T-helper 9 cell (primary cell): Measurements from ENCODE around the gene RELT.

Experiments
- DNase-seq: peaks from one replicate; pipeline ENCODE4 v3.0.0-alpha.2; 2020

RELT gene

DNA sequence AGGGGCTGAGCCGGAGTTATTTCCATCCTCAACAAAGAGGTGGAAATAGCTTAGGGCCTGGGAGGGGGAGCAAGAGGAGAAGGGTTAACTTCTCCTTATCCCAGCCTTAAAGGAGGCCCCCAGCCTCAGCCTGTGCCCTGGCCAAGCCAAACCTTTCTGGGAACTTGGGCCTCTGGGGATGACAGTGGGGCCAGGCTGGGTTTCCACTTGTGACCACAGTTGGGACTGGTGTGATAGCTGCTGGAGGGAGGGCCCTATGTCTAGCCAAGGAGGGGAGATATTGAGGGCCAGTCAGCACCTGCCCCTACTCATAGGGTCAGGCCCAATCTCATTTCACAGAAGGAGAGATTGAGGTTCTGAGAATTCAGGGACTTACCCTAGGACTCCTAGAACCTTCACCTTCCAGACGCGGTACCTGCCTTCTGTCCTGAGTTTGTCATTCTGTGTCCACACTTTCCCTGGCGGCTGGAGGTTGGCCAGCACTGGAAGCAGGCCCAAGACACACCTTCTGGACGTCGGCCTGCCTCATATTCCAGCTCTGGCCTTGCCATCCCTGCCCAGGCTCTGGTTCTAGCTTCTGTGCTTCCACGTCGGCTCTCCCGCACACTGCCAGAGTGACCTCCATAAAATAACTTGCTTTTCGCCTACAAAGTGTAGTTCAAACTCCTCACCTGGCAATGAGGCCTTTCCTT, 3.1 kb downstream of the RELT start:
- no peak for DNase-seq

DNA sequence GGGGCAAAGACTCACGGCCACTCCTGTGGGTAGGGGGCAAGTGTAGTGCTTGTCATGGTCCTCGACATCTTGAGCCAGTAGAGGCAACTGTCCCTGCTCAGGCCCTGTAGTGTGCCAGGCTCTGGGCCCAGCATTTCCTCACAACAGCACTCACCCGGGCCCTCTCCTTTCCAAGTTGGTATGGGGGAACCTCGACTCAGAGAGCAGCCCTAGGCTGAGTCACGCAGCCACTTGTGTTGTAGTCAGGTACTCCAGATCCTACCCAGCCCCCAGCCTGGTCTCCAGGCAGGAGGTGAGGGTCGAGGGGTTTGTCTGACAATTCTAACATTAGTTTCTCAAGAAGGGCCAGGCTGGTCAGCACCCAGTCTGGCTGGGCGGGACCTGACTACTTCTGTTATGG, 4.1 kb downstream of the RELT start:
- no peak for DNase-seq

DNA sequence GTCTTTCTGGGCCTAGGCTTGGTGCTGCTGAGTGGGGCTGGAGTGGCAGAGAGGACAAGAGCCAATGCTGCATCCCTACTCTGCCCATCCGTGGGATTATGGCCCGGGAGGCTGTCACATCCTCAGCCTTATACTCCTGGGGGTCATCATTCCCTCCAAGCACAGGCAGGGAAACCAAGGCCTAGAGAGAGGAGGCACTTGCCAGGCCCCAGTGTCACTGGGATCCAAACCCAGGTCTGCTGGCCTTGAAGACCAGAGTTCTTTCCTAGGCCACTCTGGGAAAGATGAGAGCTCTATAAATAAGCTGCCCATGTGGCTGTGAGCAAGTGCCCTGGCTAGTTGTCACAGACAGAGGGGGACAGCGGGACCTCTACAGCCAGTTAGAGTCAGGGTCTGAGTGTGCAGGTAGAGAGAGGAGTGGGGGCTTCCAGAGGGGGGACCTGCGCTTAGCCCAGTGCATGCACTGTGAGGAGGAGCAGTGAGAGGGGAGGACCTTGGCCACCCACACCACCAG, 4.8 kb downstream of the RELT start:
- no peak for DNase-seq

DNA sequence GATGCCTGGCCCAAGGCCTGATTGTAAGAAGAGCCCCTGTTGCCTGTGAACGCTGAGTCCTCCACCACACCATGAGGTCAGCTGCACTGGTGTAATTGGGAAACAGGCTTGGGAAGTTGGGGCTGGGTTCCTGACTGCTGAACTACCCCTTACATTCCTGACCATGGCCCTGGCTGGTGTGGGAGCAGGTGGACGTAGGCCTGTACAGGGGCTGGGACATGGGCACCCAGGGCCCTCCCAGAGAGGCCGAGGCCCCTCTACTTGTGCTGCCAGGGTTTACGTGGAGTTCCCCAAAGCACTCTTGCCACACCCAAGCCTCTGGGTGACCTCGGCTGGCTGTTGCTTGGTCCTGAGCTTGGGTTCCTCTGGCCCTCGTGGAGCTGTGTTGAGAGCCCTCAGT, 5.4 kb downstream of the RELT start:
- no peak for DNase-seq

DNA sequence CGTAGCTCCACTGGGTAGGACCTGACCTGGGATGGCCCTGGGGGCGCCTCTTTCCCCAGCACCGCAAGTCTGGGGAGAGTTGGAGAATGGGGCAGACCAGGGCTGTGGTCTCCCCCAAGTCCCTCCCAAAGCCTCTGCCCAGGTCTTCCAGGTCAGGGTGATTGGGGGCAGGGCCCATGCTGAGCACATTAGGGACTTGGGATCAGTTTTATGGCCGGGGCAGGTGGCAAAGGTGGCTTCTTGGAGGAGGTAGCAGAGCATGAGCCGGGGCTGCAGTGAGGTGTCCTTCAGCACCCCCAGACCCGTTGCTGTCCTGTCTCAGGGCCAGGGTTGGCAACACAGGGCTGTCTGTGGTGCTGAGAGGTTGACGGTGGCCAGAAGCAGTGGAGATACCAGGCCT, 6.0 kb downstream of the RELT start:
- no peak for DNase-seq

DNA sequence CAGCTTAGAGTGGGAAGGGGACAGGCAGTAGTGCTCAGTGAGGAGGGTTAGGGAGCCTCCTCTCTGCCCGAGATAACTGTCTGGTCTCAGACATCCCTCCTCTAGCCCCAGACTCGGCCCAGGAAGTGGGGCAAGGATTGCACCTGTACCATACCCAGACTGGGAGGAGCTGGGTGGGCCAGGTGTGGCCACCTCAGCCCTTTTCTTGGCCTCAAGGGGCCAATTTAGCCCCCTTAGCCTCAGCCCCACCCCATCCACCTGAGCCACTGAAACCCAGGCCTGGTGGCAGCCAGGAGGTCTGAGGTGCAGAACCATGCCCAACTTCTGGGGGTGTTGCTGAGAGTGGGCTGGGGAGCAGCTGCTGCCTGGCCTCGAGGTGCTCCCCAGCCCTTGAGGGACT, 6.5 kb downstream of the RELT start:
- no peak for DNase-seq

DNA sequence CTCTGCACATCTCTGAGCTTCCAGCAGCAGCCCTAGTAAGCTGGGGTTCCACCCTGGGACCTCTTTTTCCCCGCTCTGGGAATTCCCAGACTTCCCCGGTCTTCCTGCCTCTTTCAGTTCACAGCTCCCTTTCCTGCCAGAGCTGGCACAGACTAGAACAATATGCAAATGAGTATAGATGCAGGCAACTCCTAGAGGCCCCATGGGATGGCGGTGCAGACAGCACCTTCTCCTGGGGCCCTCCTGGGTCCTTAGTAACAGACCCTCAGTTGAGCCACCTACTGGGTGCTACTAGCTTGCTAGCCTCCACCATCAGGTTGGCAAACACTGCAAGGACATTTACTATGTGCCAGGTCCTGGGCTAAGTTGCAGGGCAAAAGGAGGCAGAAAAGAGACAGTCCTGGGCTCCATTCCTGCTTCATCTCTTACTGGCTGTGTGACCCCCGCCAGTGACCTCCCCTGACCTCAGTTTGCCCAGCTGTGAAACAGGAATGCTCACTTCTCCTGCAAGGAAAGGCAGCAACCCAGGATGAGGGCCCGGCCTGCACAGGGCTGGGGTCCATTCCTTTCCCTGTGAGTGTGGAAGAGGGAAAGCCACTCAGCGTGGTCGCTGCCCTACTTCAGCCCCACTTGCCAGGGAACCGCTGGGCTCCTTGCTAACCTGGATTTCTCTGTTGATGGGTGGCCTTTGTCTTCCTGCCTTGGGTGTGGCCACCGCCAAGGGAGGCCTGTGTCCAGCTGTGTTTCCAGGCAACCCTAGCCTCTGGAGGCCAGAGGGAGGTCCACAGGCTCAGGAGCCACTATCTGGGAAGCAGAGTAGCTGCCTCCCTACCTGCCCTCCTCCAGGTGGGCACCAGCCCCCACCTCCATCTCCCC, 7.3 kb downstream of the RELT start:
- no peak for DNase-seq

DNA sequence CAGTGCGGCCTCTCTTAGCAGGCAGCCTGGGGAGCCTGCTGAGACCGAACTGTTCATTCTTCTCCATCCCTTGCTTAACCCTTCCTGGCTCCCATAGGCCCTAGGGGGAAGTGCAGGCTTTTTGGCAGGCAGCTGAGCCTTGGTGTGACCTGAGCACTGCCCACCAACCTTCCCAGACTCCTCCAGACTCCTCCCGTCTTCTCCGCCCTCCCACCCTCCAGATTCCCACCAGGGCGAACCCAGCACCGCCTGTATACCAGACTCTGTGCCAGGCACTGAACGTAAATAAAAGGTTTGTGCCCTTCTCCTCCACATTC, 7.9 kb downstream of the RELT start:
- no peak for DNase-seq

DNA sequence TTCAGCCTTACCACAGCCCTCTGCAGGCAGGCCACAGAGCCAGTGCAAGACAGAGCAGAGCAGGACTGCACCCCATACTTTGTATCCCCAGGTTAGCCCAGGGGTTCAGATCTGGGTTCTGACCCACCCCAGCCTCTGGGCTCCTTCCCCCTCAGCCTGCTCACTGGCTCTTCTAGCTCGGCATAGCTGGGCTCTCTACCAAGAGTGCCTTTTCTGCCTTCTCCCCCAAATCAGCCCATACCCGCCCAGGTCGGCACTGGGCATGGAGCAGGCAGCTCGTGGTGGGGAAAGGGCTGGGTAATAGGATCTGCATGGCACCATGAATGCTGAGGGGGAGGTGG, 8.3 kb downstream of the RELT start:
- DNase-seq: no peak

DNA sequence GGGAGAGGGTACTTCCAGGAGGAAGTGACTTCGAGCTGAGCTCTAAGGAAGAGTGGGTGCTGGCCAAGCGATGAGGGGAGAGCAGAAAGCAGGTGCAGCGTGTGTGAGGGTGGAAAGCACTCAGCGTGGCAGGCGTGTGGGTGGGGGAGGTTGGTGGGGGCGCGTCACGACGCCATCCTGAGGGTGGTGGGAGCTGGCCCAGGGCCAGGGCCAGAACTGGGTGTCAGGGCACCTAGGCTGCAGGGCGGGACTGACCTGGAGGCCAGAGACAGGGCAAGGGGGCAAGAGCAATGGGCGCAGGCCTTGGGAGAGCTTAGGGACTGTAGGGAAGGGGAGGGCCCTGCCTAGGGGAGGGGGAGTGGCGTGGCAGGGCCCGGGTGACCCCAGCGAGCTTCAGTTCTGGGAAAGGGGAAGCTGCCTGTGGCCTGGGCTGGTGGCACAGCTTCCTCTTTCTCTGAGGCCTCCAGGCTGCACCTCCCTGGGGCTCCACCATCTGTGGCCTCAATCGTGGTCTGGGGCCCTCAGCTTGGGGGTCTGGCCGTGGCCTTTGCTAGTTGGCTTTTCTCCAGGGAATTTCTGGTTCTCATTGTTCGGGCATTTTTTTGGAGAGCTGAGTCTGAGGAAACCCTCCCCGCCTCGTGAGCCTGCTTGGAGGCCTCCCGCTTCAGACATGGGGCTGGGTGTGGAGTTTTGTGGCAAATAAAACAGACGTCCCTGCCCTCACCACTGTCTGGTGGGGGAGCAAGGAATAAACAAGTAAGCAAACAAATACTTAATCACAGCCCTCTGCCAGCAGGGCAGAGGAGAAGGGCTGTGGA, 8.9 kb downstream of the RELT start:
- no peak for DNase-seq

DNA sequence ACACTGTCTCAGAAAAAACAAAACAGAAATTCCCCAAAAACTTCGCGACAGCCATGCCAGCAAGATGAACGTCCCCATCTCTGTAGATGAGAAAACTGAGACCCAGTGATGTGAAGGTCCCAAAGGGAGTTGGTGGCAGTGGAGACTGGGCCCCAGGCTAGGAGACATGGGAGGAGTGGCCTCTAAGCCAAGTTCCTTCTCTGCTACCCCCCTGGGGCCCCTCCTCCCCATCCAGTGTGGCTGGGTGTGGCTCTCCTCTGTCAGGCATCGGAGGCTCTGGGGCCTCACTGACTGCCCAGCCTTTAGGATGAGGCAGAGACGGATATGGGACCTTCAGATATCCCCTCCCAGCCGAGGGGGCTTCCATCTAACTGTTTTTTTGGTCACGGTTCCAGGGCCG, 9.8 kb downstream of the RELT start:
- DNase-seq: no peak

DNA sequence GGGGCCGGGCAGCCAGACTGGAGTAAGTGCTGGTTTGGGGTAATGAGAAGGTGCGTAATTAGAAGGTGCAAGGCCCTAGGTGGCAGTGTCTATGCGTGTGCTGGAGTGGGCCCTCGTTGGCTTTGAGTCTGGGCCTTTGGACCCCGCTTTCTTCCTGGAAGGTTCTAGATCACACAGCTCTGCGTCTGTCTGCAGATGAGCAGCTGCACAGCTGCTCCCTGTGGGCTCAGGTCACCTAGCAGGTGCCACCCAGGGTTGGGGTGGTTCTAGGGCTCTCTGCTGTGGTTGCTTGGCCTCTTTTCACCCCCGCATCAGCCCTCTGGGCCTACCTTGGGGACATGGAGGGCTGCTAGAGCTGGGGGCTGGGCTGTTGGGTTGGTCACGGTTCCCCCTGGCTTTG, 10.3 kb downstream of the RELT start:
- DNase-seq: no peak

DNA sequence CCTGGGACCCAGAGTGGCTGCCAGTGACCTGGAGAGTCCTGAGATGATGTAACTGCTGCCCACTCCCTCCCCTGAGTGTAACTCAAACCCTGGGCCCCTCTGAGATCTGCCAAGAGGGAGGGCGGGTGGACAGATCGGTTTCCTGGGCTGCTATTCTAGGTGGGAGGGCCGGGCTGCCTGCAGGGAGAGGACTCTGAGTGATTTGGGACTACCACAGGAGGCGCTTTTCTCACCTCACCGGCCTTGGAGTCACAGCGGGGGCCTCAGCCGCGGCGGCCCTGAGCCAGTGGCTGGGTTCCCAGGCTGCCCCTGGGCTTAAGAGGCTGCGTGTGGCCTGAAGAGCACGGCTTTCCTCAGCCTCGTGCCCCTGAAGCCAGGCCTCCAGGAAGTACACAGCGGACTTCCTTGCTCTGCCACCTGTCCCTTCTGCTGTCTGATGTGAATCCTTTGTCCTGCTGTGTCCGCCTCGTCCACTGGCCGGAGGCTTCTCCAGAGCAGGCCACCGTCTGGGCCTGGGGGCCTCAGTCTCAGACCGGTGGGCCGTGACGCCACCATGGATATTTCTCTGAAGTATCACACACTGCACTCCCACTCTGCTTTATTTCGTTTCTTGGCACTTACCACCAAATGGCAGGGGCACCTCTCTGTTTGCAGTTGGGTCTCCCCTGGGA, 11.5 kb downstream of the RELT start:
- no peak for DNase-seq

DNA sequence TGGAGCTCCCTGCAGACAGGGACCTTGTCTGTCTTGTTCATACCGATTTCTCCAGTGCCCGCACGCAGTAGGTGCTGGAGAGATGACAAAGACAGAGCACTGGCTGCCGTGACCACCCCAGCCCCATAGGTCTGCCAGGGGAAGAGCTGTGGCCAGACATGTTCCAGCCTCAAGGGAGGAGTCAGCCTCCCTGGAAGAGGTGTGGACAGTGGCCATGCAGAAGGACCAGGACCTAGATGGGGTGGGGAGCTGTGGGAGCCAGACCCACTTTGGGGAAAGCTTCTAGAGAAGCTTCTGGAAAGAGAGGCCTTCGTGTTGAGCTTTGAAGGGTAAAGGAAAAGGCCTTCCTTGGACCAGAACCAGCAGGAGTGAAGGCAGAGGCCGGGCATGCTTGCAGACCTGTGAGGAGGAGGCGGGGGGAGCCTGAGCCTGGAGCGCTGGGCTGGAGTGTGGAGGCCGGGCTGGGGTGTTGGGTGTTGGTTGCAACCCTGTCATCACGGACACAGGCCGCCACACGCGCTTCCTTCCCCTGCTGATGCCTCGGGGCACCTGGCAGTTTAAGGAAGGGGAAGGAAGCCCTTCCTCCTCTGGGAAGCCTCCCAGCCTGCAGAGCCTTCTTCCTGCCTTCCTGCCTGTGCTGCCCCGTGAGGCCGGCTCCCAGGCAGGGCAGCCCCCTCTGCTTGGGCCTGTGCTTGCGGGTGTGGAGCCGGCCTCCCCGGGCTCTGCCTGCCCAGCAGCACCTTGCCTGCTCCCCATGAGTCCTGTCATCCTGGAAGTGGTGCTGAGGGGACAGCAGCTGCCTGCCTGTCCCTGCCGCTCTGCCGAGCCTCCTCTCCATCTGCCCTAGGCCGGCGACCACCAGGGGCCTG, 12.3 kb downstream of the RELT start:
- DNase-seq: no peak

DNA sequence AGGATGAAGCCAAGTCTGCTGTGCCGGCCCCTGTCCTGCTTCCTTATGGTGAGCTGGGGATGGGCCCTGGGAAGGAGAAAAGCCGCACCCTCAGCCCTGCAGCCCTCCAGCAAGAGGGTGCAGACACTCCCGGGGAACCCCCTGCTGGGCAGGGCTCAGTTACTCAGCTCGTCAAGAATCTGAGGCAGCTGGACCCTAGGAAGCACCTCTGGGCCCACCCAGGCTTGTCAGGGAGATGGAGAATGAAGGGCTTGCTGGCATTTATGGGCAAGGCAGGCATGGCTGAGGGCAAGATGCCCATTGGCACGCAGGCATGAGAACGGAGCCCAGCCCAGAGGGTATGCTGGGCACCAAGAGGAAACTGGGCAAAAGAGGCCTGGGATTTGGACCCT, 12.9 kb downstream of the RELT start:
- no peak for DNase-seq

DNA sequence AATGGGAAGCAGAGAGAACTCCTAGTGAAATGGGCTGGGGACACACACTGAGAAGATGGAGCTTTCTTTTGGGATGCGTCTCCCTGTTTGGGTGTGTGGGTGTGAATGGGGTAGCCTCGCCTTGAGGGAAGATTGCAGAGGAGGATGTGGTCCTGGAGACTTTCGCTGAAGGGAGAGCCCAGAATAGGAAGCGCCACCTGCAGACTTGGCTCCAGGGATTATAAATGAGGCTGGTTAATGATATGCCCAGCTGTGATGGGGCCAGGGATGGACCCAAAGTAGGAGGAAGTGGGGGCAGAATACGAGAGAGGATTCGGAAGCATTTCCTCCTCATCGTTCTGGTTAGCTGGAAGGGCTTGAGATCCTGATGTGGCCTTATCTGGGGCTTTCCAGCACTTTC, 13.7 kb downstream of the RELT start:
- DNase-seq: no peak

DNA sequence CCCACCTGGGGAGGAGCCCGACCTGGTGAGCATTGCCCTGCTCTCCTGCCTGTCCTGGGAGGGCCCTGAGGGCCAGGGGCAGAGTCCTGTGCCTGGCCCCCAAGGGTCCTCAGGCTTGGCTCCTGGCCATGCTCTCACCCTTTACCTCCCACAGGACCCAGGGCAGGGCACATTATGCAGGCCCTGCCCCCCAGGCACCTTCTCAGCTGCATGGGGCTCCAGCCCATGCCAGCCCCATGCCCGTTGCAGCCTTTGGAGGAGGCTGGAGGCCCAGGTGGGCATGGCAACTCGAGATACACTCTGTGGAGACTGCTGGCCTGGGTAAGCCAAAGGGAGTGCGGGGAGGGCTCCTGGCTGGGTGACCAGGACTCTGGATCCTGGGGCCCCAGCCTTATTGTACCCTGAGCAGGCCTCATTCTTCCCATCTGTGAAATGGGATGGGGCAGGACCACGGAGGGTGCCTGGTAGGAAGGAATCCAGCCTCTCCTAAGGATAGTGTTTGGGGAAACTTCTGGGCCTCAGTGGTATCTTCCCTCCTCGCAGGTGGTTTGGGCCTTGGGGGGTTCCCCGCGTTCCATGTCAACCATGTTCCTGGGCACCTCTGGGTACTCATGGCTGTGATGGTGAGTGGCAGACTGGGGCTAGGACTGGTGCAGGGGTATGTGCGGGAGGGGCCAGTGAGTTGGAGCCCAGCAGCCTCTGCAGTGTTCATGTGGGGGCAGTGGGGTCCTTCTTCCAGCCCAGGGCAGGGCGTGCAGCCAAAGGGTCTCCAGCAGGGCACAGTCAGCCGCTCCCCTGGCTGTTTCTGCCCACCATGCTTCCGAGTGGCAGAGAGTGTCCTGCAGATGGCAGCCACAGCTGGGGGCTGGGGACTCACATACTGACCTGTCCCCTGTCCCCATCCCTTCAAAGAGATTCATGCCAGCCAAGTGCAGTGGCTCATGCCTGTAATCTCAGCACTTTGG, 14.7 kb downstream of the RELT start:
- no peak for DNase-seq

DNA sequence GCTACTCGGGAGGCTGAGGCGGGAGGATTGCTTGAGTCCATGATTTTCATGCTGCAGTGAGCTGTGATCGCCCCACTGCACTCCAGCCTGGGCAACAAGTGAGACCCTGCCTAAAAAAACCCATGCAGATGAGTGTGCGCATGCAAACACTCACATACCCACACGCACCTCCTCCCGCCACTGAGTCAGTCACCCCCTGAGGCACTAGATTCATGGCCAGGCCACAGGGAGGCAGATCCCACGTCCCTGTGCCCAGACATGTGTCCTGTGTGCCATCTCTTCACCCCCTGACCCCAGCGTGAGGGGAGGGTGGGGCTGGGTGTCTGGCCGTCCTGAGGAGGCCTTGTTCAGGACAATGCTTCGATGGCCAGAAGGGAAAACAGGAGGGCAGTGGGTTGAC, 15.5 kb downstream of the RELT start:
- no peak for DNase-seq

DNA sequence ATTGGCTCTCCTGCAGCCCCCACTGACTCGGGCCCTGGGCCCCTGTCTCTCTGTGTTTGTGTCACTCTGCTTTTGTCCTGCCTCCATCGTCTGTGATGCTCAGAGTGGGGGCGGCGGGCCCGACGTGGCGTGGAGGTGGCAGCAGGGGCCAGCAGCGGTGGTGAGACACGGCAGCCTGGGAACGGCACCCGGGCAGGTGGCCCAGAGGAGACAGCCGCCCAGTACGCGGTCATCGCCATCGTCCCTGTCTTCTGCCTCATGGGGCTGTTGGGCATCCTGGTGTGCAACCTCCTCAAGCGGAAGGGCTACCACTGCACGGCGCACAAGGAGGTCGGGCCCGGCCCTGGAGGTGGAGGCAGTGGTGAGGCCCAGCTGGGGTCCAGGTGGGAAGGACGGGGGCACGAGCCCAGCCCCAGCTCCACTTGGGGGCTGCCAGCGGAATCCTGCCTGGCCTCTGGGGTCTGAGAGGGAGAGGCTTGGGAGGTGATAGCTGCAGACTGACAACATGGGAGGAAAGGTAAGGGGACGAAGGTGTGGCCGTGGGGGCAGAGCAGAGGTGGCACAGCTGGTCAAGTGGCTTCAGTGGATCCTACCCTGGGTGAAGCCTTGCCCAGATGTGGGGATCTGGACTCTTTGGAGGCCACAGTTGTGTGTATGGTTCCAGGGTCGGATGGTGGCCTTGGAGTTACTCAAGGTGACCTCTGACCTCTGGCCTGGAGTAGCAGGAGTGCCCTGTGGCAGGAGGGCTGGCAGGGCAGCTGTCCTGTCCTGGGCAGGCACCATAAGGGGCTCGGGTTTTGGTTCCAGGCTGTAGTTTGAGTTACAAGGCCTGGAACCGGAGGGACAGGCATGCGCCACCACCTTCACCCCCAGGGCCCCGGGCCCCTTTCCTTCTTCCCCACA, 16.2 kb downstream of the RELT start:
- no peak for DNase-seq

DNA sequence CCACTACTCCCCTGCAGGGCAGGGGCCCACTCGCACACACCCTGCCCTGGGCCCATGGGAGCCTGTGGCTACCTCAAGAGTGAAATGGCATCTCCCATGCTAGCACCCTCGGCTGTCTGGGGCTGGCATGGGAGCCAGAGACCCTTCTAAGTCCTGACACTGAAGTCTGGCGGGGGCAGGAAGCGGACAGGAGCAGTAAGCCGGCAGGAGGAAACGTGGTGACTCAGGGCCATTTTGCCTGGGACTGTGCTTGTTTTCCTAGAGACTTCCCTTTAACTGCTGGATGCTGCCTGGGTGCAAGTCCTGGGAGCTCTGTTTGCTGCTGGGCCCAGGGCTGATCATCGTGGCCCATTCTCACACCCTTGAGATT, 16.8 kb downstream of the RELT start:
- no peak for DNase-seq
